ENCODE data around the gene RFX4. TPM values are rescaled to one million over a fixed set of nuclear protein-coding genes. Genes with fewer than 3 reads are reported as not detected.

Gene RFX4
- total and polyA plus RNA-seq, 12 donors, result 0.01 to 0.11 (median 0.11) TPM; not detected in 9

GRCh38 chr12:106766393-106766826, 183.6 kb downstream of the RFX4 start:
- intact Hi-C loops (cut with DNase I), result loop anchor here in 2 of 10 donors (5.0 to 10.0 kb wide), 2 partner anchors 76 to 148 kb away; no protein-coding TSS in a partner anchor
- peak; percentile 21 to 85 (median 77) for ATAC-seq
- Histone ChIP-seq H3K4me1 (peaks cover 0 to 30% (median 12%) of the 10 kb centered on the region in 9 donors), H3K9me3 (no peaks in the 10 kb centered on the region), H3K27me3 (peaks cover 0 to 28% (median 0%) of the 10 kb centered on the region in 7 donors), H3K36me3 (no peaks in the 10 kb centered on the region), H3K4me3 (no peak overlapping the region), H3K27ac (peak overlapping the region in 4 of 10 donors; percentile 13 to 63 (median 31))
- peak; percentile 32 to 44 for DNase-seq
- 41 to 43% methylated on average over 8 of the region's 8 CpGs for WGBS, 2 donors
- TF ChIP-seq CTCF (IDR thresholded peaks at IDR 0.05), result no peak

- peaks cover 0 to 28% (median 0%) of the 10 kb centered on the region in 7 donors for H3K27me3 ChIP-seq
- DNase-seq (no peak), ATAC-seq (no peak)
- TF ChIP-seq CTCF (IDR thresholded peaks at IDR 0.05), result no peak
- no peak overlapping the region for H3K4me3 ChIP-seq
- no peaks in the 10 kb centered on the region for H3K36me3 ChIP-seq
- H3K27ac ChIP-seq, result peak overlapping the region in 1 of 10 donors; percentile 63
- H3K9me3 ChIP-seq, result no peaks in the 10 kb centered on the region
- intact Hi-C loops (cut with DNase I), result loop anchor here in 2 of 10 donors (5.0 to 10.0 kb wide), 2 partner anchors 75 to 148 kb away; no protein-coding TSS in a partner anchor
- 66 to 70% methylated on average over 2 of the region's 2 CpGs for WGBS, 2 donors
- peaks cover 0 to 38% (median 16%) of the 10 kb centered on the region in 9 donors for H3K4me1 ChIP-seq
These were observed 184.4 kb downstream of the RFX4 start for GRCh38 chr12:106767206-106767605.

- Histone ChIP-seq H3K9me3 (no peaks in the 10 kb centered on the region), H3K27ac (peak overlapping the region in 1 of 10 donors; percentile 12), H3K4me1 (peaks cover 0 to 41% (median 17%) of the 10 kb centered on the region in 9 donors), H3K27me3 (peaks cover 0 to 28% (median 0%) of the 10 kb centered on the region in 7 donors), H3K36me3 (no peaks in the 10 kb centered on the region), H3K4me3 (no peak overlapping the region)
- ATAC-seq, result no peak
- intact Hi-C loops (cut with DNase I), result loop anchor here in 2 of 10 donors (5.0 to 10.0 kb wide), 2 partner anchors 74 to 147 kb away; no protein-coding TSS in a partner anchor
- TF ChIP-seq CTCF (IDR thresholded peaks at IDR 0.05), result no peak
- DNase-seq, result no peak
- 51 to 55% methylated on average over 9 of the region's 9 CpGs for WGBS, 2 donors
These were observed 185.4 kb downstream of the RFX4 start for GRCh38 chr12:106767954-106768822.

- Histone ChIP-seq H3K27me3 (peaks cover 0 to 28% (median 0%) of the 10 kb centered on the region in 7 donors), H3K4me3 (no peak overlapping the region), H3K27ac (no peak overlapping the region), H3K4me1 (peaks cover 0 to 45% (median 21%) of the 10 kb centered on the region in 9 donors), H3K9me3 (no peaks in the 10 kb centered on the region), H3K36me3 (no peaks in the 10 kb centered on the region)
- ATAC-seq, result no peak
- DNase-seq, result no peak
- intact Hi-C loops (cut with DNase I), result loop anchor here in 2 of 10 donors (5.0 to 10.0 kb wide), 2 partner anchors 73 to 146 kb away; no protein-coding TSS in a partner anchor
- TF ChIP-seq CTCF (IDR thresholded peaks at IDR 0.05), result no peak
- WGBS, 2 donors, result 56 to 80% methylated on average over 5 of the region's 5 CpGs
These were observed 186.3 kb downstream of the RFX4 start for GRCh38 chr12:106769078-106769477.
